ENCODE measurements around the gene COPZ2.
"Not testable (repeated sequence)": the region's sequence is repeated elsewhere in the genome, so short reads cannot be mapped to it uniquely, and the experiment has no call there.

The COPZ2 gene

GRCh38 chr17:47994724-47995123 lies 42.9 kb downstream of the COPZ2 start:
- Histone ChIP-seq H3K4me1 (ENCODE audit: control insufficient read depth, insufficient read depth, low read length) (no peaks in the 10 kb centered on the region), H3K9ac (ENCODE audit: low read length in 2 of 2) (no peak overlapping the region), H3K27me3 (ENCODE audit: control insufficient read depth in 1 of 2, insufficient read depth in 2 of 2, low read length in 2 of 2) (peaks cover 0 to 5% of the 10 kb centered on the region in 2 donors), H3K36me3 (ENCODE audit: control insufficient read depth in 2 of 2, insufficient read depth in 2 of 2, low read length in 2 of 2) (no peaks in the 10 kb centered on the region), H3K4me3 (ENCODE audit: low read length in 2 of 2) (no peak overlapping the region), H3K9me3 (ENCODE audit: control insufficient read depth in 2 of 2, low read length in 2 of 2) (no peaks in the 10 kb centered on the region), H3K27ac (ENCODE audit: low read length) (no peak overlapping the region)

- Histone ChIP-seq H3K9me3 (ENCODE audit: control insufficient read depth in 2 of 2, low read length in 2 of 2) (no peaks in the 10 kb centered on the region), H3K4me1 (ENCODE audit: control insufficient read depth, insufficient read depth, low read length) (no peaks in the 10 kb centered on the region), H3K27me3 (ENCODE audit: control insufficient read depth in 1 of 2, insufficient read depth in 2 of 2, low read length in 2 of 2) (peaks cover 0 to 5% of the 10 kb centered on the region in 2 donors), H3K27ac (ENCODE audit: low read length) (no peak overlapping the region), H3K36me3 (ENCODE audit: control insufficient read depth in 2 of 2, insufficient read depth in 2 of 2, low read length in 2 of 2) (no peaks in the 10 kb centered on the region), H3K9ac (ENCODE audit: low read length in 2 of 2) (no peak overlapping the region), H3K4me3 (ENCODE audit: low read length in 2 of 2) (no peak overlapping the region)
Measured at GRCh38 chr17:47993964-47994363, 43.6 kb downstream of the COPZ2 start.

- no peaks in the 10 kb centered on the region for H3K9me3 ChIP-seq (ENCODE audit: control insufficient read depth in 2 of 2, low read length in 2 of 2)
- no peaks in the 10 kb centered on the region for H3K4me1 ChIP-seq (ENCODE audit: control insufficient read depth, insufficient read depth, low read length)
- H3K36me3 ChIP-seq (ENCODE audit: control insufficient read depth in 2 of 2, insufficient read depth in 2 of 2, low read length in 2 of 2) = no peaks in the 10 kb centered on the region
- no peak overlapping the region for H3K27ac ChIP-seq (ENCODE audit: low read length)
- peaks cover 0 to 5% of the 10 kb centered on the region in 2 donors for H3K27me3 ChIP-seq (ENCODE audit: control insufficient read depth in 1 of 2, insufficient read depth in 2 of 2, low read length in 2 of 2)
- no peak overlapping the region for H3K9ac ChIP-seq (ENCODE audit: low read length in 2 of 2)
- H3K4me3 ChIP-seq (ENCODE audit: low read length in 2 of 2) = no peak overlapping the region
Measured at GRCh38 chr17:47993031-47993564, 44.5 kb downstream of the COPZ2 start.

- no peak overlapping the region for H3K4me3 ChIP-seq (ENCODE audit: low read length in 2 of 2)
- H3K9me3 ChIP-seq (ENCODE audit: control insufficient read depth in 2 of 2, low read length in 2 of 2) = no peaks in the 10 kb centered on the region
- H3K9ac ChIP-seq (ENCODE audit: low read length in 2 of 2) = no peak overlapping the region
- H3K36me3 ChIP-seq (ENCODE audit: control insufficient read depth in 2 of 2, insufficient read depth in 2 of 2, low read length in 2 of 2) = no peaks in the 10 kb centered on the region
- H3K27me3 ChIP-seq (ENCODE audit: control insufficient read depth in 1 of 2, insufficient read depth in 2 of 2, low read length in 2 of 2) = peaks cover 0 to 5% of the 10 kb centered on the region in 2 donors
- peaks cover 6% of the 10 kb centered on the region for H3K4me1 ChIP-seq (ENCODE audit: control insufficient read depth, insufficient read depth, low read length)
- H3K27ac ChIP-seq (ENCODE audit: low read length) = no peak overlapping the region
Measured at GRCh38 chr17:47992216-47992615, 45.4 kb downstream of the COPZ2 start.

GRCh38 chr17:47990962-47991731 lies 46.5 kb downstream of the COPZ2 start:
- H3K27ac ChIP-seq (ENCODE audit: low read length) = no peak overlapping the region
- H3K4me3 ChIP-seq (ENCODE audit: low read length in 2 of 2) = no peak overlapping the region
- H3K27me3 ChIP-seq (ENCODE audit: control insufficient read depth in 1 of 2, insufficient read depth in 2 of 2, low read length in 2 of 2) = peaks cover 0 to 5% of the 10 kb centered on the region in 2 donors
- no peaks in the 10 kb centered on the region for H3K36me3 ChIP-seq (ENCODE audit: control insufficient read depth in 2 of 2, insufficient read depth in 2 of 2, low read length in 2 of 2)
- no peak overlapping the region for H3K9ac ChIP-seq (ENCODE audit: low read length in 2 of 2)
- peaks cover 10% of the 10 kb centered on the region for H3K4me1 ChIP-seq (ENCODE audit: control insufficient read depth, insufficient read depth, low read length)
- no peaks in the 10 kb centered on the region for H3K9me3 ChIP-seq (ENCODE audit: control insufficient read depth in 2 of 2, low read length in 2 of 2)

- no peak overlapping the region for H3K4me3 ChIP-seq (ENCODE audit: low read length in 2 of 2)
- no peaks in the 10 kb centered on the region for H3K36me3 ChIP-seq (ENCODE audit: control insufficient read depth in 2 of 2, insufficient read depth in 2 of 2, low read length in 2 of 2)
- peaks cover 0 to 2% of the 10 kb centered on the region in 2 donors for H3K27me3 ChIP-seq (ENCODE audit: control insufficient read depth in 1 of 2, insufficient read depth in 2 of 2, low read length in 2 of 2)
- peaks cover 10% of the 10 kb centered on the region for H3K4me1 ChIP-seq (ENCODE audit: control insufficient read depth, insufficient read depth, low read length)
- no peaks in the 10 kb centered on the region for H3K9me3 ChIP-seq (ENCODE audit: control insufficient read depth in 2 of 2, low read length in 2 of 2)
- no peak overlapping the region for H3K27ac ChIP-seq (ENCODE audit: low read length)
- H3K9ac ChIP-seq (ENCODE audit: low read length in 2 of 2) = no peak overlapping the region
Measured at GRCh38 chr17:47989700-47990099, 47.9 kb downstream of the COPZ2 start.

- Histone ChIP-seq H3K27ac (ENCODE audit: low read length) (no peak overlapping the region), H3K9me3 (ENCODE audit: control insufficient read depth in 2 of 2, low read length in 2 of 2) (no peaks in the 10 kb centered on the region), H3K4me1 (ENCODE audit: control insufficient read depth, insufficient read depth, low read length) (peaks cover 10% of the 10 kb centered on the region), H3K36me3 (ENCODE audit: control insufficient read depth in 2 of 2, insufficient read depth in 2 of 2, low read length in 2 of 2) (no peaks in the 10 kb centered on the region), H3K4me3 (ENCODE audit: low read length in 2 of 2) (no peak overlapping the region), H3K9ac (ENCODE audit: low read length in 2 of 2) (no peak overlapping the region), H3K27me3 (ENCODE audit: control insufficient read depth in 1 of 2, insufficient read depth in 2 of 2, low read length in 2 of 2) (peaks cover 0 to 1% of the 10 kb centered on the region in 2 donors)
Measured at GRCh38 chr17:47989159-47989558, 48.4 kb downstream of the COPZ2 start.

GRCh38 chr17:47988445-47988844 lies 49.2 kb downstream of the COPZ2 start:
- H3K9ac ChIP-seq (ENCODE audit: low read length in 2 of 2); H3K9me3 ChIP-seq (ENCODE audit: control insufficient read depth in 2 of 2, low read length in 2 of 2); H3K27ac ChIP-seq (ENCODE audit: low read length); H3K4me3 ChIP-seq (ENCODE audit: low read length in 2 of 2); H3K36me3 ChIP-seq (ENCODE audit: control insufficient read depth in 2 of 2, insufficient read depth in 2 of 2, low read length in 2 of 2); H3K27me3 ChIP-seq (ENCODE audit: control insufficient read depth in 1 of 2, insufficient read depth in 2 of 2, low read length in 2 of 2): not testable (repeated sequence)
- H3K4me1 ChIP-seq (ENCODE audit: control insufficient read depth, insufficient read depth, low read length) = peaks cover 10% of the 10 kb centered on the region

- H3K4me3 ChIP-seq (ENCODE audit: low read length in 2 of 2) = peak overlapping the region in 1 of 2 donors; percentile 29
- H3K36me3 ChIP-seq (ENCODE audit: control insufficient read depth in 2 of 2, insufficient read depth in 2 of 2, low read length in 2 of 2) = peaks cover 3 to 5% of the 10 kb centered on the region in 2 donors
- H3K27ac ChIP-seq (ENCODE audit: low read length) = peak overlapping the region; percentile 78
- peak overlapping the region; percentile 21 to 44 for H3K9ac ChIP-seq (ENCODE audit: low read length in 2 of 2)
- H3K27me3 ChIP-seq (ENCODE audit: control insufficient read depth in 1 of 2, insufficient read depth in 2 of 2, low read length in 2 of 2) = no peaks in the 10 kb centered on the region
- no peaks in the 10 kb centered on the region for H3K9me3 ChIP-seq (ENCODE audit: control insufficient read depth in 2 of 2, low read length in 2 of 2)
- H3K4me1 ChIP-seq (ENCODE audit: control insufficient read depth, insufficient read depth, low read length) = peaks cover 10% of the 10 kb centered on the region
Measured at GRCh38 chr17:47987240-47987835, 50.3 kb downstream of the COPZ2 start.

GRCh38 chr17:47986520-47986919 lies 51.1 kb downstream of the COPZ2 start:
- H3K27me3 ChIP-seq (ENCODE audit: control insufficient read depth in 1 of 2, insufficient read depth in 2 of 2, low read length in 2 of 2) = no peaks in the 10 kb centered on the region
- peaks cover 10% of the 10 kb centered on the region for H3K4me1 ChIP-seq (ENCODE audit: control insufficient read depth, insufficient read depth, low read length)
- peak overlapping the region; percentile 78 for H3K27ac ChIP-seq (ENCODE audit: low read length)
- peaks cover 6 to 12% of the 10 kb centered on the region in 2 donors for H3K36me3 ChIP-seq (ENCODE audit: control insufficient read depth in 2 of 2, insufficient read depth in 2 of 2, low read length in 2 of 2)
- no peak overlapping the region for H3K4me3 ChIP-seq (ENCODE audit: low read length in 2 of 2)
- H3K9ac ChIP-seq (ENCODE audit: low read length in 2 of 2) = no peak overlapping the region
- H3K9me3 ChIP-seq (ENCODE audit: control insufficient read depth in 2 of 2, low read length in 2 of 2) = no peaks in the 10 kb centered on the region

Data from stomach smooth muscle (tissue), 2 donors.